CD4-positive, alpha-beta T cell treated with Interferon alpha-2 for 1 hour (primary cell): ENCODE data around the gene RHEBL1.

ENCODE experiments used
- DNase-seq, 2 donors: peaks; one replicate each; pipeline ENCODE4 v3.0.0-alpha.2; 2020 to 2022

Gene RHEBL1

GRCh38 chr12:49036029-49036428 is 33.8 kb downstream of the RHEBL1 start:
- no peak for DNase-seq

GRCh38 chr12:49034286-49034622 is 35.5 kb downstream of the RHEBL1 start:
- no peak for DNase-seq

DNA sequence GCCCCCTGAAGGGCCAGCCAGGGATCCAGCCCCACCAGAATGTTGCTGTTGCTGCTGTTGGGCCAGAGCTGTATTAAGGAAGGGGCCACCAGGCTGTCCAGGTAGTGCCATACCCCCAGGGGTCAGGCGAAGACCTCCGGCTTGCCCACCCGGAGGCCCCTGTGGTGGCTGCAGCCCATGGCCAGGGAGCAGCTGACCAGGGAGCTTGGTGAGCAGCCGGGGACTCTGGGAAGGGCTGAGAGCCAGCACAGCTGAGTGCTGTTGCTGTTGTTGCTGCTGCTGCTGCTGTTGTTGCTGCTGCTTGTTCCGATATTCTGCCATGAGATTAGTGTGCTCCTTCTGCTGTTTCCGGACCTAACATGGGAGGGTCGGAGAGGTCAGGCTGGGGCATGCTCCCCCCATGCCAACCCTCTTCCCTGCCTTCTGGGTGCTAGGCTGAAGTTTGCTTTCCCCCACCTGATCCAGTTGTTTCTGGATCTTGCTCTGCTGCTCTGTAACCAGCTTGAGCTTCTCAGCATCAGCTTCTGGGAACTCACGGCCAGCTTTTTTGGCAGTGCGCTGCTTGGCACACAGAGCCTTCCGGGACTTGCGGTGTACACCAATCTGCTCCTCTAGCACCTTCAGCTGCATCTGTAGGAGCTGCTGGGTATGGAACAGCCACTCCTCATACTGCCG is 36.0 kb downstream of the RHEBL1 start:
- DNase-seq, result no peak

- DNase-seq, result no peak
These were observed 36.9 kb downstream of the RHEBL1 start for GRCh38 chr12:49032679-49033447.

DNA sequence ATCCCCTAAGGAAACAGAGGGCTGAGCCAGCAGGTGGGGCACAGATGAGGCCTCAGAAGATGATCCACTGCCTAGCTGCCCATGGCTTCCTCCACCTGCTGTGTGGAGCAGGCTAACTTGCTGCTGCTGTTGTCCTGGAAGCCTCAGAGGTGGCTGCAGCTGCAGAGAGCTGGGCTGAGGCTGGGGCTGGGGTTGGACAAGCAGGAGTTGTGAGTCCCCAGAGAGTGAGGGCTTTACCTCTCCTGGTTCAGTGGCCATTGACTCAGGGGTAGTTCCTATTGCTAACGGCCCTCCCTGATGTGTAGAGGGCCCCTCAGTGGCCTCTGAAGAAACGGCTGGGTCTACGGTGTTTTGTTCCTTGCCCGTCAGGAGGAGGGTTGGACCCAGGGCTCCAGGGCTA is 37.5 kb downstream of the RHEBL1 start:
- DNase-seq, result no peak

DNA sequence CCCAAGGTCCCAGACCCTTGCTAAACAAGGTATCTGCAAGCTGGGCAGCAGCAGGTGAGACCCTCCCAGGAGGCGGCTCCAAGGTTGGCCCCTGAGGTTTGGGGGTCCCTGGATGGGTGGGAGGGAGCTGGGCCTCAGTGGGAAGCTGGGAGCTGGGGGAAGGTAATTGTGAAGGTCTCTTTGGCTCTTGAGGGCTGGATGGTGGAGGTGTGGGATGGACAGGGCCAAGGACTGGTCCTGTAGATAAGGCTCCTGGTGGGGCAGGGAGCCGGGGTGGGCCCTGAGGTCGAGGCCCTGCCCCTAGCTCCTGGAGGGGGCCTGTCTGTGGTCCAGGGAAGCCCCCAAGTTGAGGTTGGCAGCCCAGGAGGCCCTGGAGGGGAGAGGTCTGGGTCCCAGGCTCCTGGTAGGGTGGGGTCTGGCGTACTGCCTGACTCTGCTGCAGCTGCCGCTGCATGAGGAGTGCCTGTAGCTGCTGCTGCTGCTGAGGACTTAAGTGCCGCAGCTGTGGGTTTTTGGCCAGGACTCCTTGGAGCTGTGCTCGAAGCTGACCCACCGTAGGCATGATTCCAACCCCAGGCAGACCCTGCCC is 38.1 kb downstream of the RHEBL1 start:
- DNase-seq, result no peak

- no peak for DNase-seq
These were observed 38.8 kb downstream of the RHEBL1 start for GRCh38 chr12:49030714-49031572.

GRCh38 chr12:49030119-49030518 is 39.7 kb downstream of the RHEBL1 start:
- no peak for DNase-seq

- no peak for DNase-seq
These were observed 41.0 kb downstream of the RHEBL1 start for GRCh38 chr12:49028666-49029275.

DNA sequence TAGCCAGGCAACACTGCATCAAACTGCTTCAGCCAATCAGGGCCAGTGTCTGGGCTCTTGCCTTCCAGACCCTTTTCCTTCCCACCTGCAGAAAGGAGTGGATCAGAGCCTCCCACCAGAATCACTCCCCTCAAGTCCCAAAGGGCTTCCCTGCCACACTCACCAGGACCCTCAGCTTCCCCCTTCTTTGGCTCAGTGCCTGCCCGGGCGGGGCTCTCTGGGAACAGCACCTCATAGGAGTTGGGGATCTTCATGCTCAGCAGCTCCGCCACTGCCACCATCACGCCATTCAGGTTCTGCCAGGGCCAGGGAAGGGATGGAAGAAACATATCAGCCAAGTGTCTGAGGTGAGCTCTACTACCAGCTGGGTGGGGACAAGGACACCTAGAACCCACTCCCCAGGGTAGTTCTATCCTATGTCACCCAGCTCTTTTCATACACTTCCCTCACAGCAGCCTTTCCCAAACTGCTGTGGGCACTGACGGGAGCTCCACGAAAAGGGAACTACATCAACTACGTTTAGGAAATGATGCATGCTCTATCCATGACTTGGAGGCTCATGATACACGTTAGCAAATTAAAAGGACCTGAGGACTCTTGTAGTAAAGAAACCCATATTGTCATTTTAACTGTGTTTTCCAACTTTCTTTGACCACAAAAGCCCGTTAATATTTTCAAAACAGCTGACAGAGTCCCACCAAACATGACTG is 41.8 kb downstream of the RHEBL1 start:
- DNase-seq, result no peak

- no peak for DNase-seq
These were observed 42.9 kb downstream of the RHEBL1 start for GRCh38 chr12:49026678-49027480.

- no peak for DNase-seq
These were observed 43.7 kb downstream of the RHEBL1 start for GRCh38 chr12:49026101-49026500.

GRCh38 chr12:49025463-49025862 is 44.3 kb downstream of the RHEBL1 start:
- DNase-seq, result no peak

DNA sequence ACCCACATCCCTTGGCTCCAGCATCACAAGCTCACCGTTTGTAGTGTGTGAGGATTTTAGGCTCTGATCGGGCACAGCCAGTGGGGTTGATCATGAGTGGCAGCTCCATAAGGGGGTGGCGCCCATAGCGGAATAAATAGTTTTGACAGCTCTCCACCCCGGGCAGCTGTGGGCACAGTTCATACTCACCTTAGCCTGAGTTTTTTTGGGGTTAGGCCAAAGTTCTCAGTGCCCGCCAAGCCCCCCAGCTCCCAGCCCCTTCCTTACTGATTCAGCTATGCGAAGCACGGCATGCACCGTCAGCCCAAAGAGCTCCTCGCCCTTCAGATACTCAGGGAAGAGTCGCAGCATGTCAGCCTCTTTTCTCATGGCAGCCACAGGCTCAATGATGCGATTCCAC is 45.2 kb downstream of the RHEBL1 start:
- DNase-seq, result no peak

DNA sequence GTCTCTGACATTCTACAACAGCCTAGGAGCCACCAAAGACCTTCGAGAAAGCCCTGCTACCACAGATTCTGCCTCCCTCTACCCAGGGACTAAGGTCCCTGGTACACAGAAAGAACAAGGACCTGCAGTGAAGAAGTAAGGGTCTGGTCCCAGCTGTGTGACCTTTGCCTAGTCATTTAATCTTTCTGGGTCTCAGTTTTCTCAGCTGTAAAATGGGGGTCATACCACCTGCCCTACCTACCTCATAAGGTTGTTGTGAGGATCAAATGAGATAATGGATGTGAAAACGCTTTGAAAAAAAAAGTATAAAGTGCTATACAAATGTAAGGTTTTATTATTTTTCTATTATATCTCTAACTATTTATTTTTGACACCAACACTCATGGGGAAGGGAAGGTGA is 46.0 kb downstream of the RHEBL1 start:
- DNase-seq, result no peak

DNA sequence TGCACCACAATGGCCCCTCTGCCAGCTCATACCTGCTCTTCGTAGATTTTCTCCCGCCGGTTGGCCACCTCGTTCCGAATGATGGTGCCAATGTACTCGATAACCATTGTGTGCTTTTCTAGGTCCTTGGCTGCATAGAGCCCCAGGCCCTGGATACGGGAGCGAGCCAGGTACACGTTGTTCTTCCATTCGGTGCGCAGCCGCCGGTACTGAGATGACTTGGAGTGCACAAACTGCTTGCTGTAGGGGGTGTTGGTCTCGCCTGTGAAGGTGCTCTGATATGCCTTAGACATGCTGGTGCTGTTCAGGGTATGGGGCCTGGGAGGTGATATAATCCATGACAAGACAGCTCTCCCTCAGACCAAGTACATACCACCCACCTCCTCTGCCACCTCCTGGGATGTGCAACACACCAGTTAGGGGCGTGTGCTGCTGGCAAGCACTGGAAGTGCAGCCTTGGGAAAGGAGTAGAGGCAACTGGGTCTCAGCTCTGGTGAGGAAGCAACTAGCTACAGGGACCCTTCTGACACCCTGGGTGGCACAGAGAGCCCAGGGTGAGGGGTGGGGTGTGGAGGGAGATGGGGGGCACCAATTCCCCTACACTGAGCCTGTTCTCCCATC is 47.1 kb downstream of the RHEBL1 start:
- no peak for DNase-seq

DNA sequence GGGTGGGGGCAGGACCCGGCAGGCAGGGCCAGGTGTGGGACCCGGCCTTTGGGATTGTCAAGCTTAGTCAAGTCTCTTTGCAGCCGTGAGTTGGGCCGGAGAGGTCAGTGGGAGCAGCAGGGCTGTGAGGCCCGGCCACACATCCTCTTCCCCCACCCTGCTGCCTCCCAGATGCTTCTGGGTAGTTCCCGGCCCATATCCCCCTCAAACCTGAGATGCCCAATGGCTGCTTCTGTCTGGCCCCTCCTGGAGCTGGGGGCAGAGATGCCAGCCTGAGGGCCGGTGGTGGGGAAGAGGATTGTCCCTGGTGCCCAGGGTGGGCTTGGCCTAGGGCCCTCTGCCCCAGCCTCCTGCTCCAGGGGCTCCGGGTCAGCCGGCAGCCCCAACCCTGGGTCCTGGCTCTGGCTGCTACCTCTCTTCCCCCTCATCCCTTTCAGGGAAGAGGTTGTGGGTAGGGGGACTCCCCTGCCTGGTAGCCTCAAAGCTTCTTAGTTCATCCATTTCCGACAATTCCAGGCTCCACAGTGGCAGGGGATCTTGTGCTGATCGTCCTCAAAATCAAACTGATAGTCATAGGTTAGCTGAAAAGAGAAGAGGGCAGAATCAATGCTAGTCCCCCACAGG is 48.4 kb downstream of the RHEBL1 start:
- DNase-seq, result no peak

DNA sequence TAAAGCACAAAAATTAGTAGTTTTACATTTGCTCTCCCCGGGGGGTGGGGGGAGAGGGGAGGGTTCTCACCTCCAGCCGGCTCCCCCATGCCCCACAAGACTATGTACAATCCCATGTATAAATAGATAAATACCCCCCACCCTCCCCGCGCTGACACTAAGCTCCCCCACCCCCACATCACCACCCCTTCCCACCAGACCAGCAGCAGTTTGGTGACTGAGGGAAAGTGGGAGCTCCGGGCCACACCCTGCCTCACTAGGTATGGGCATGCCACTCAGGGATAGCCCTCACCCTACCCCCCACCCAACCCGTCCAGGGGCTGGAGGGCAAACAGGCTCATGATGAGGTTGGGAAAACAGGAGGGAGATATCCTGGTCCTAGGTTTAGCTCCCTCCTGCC is 49.3 kb downstream of the RHEBL1 start:
- no peak for DNase-seq

DNA sequence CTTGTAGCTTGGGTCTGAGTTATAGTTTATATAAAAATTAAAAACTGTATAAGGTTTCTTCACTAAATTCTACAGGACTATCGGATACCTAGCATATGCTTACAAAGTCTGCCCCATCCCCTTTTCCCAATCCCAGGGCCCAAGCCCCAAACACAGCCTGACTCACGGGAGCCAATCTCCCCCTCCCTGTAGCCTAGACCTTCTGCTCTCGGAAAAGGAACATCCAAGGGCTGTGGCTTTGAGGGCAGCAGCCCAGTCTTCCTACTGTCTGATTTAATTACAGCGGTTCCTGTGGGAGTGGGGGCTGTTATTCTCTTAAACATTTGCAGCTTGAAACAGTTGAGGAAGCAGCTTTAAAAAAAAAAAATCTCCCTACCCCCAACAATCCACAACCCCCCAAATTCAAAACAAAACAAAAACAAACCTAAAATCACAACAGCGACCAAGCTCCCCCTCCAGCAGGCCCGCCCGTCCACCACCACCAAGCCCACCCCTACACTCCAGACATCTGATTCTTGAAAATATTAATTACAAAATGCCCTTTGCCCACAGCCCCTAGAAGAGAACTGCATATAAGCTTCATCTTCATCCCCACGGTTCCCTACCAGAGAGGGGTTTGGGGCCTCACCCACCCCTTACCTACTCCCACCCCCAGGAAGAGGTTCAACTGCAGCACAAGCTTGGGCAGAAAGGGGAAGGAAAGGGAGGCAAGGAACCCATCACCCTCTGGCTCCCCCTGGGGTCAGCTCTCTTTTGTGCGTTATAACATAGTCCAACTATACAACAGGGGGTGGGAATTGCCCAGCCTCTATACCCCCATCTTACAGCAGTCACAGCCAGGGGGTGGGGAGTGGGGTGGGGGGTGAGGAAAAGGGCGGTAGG is 50.1 kb downstream of the RHEBL1 start:
- DNase-seq, result peak; percentile 59 to 61

DNA sequence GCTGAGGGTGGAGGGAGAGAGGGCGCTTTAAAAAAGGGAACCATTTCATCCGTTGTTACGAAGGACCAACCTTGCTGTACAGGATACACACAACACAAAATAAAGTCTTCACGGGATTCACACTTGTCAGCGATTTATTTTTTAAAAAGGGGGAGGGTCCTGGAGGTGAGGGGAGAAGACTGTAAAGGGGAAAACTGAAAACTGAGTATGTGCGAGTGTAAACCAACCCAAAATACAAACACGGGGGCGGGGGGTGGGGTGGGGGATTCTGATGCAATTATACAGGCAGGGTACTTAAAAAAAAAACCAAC is 50.7 kb downstream of the RHEBL1 start:
- no peak for DNase-seq
